K562 (cell line): Measurements from ENCODE around the gene ITPRIP. TPM values are rescaled to one million over a fixed set of nuclear protein-coding genes. Genes with fewer than 3 reads are reported as not detected.
A peak's percentile ranks its signal among the peaks of the same experiment; 100 is the strongest.

ENCODE experiments used
- C11orf30 ChIP-seq: fragments of 450-650 bp; IDR thresholded peaks from 2 replicates; pipeline ENCODE4 v1.6.1; 2016; ENCODE audit warnings: low read depth, mild to moderate bottlenecking
- HMGN3 ChIP-seq: IDR thresholded peaks from 2 replicates; pipeline ENCODE4 v1.6.1; 2011; ENCODE audit warnings: borderline replicate concordance, low read depth, mild to moderate bottlenecking, mixed read lengths, low read length; ENCODE audit not compliant: insufficient read length; ENCODE audit errors: extremely low read depth
- STAT5A ChIP-seq: IDR thresholded peaks from 2 replicates; pipeline ENCODE4 v1.6.1; 2012; ENCODE audit warnings: low read length, inconsistent platforms, borderline replicate concordance
- STAT5B ChIP-seq: fragments of 250-450 bp; sonication (Bioruptor Pico); IDR thresholded peaks from 2 replicates; pipeline ENCODE4 v1.8.0; 2021; ENCODE audit warnings: mild to moderate bottlenecking, inconsistent platforms
- ZNF592 ChIP-seq: fragments of 450-650 bp; IDR thresholded peaks from 2 replicates; pipeline ENCODE4 v1.6.1; 2017; ENCODE audit warnings: antibody characterized with exemption, mild to moderate bottlenecking
- polyA plus RNA-seq, 8 experiments: library from polyadenylated mRNA; depleted of rRNA in 4 of 8; stranded (reverse) in 5 of 8; unstranded in 3 of 8; fragments of >200 nt; fragmentation: Nextera tagmentation in 2 of 8; fragmentation: Illumina TruSeq in 1 of 8; extraction: Ambion mirVana in 2 of 8; extraction: Trizol in 1 of 8; gene quantifications; 2 replicates each; pipeline versions ENCODE4 v1.2.1 to v1.2.3, GENCODE V29; 2011 to 2014; ENCODE audit warnings: inconsistent platforms in 1 of 8, missing spikeins in 1 of 8
- total RNA-seq, 7 experiments: library from RNA; depleted of rRNA in 6 of 7; stranded (reverse); fragments of >200 nt in 6 of 7; fragmentation: Illumina TruSeq in 2 of 7; extraction: Trizol in 2 of 7; gene quantifications; 2 replicates each; pipeline versions ENCODE4 v1.2.1 to v1.2.3, GENCODE V29; 2011 to 2021; ENCODE audit warnings: low replicate concordance in 1 of 7
- TF ChIP-seq, protein P1 (sequence below): IDR thresholded peaks from 3 replicates; pipeline ENCODE4 v1.6.1; 2011; ENCODE audit warnings: borderline replicate concordance, mild to moderate bottlenecking; ENCODE audit not compliant: insufficient read length, insufficient read depth
- TF ChIP-seq, protein P2 (sequence below): sonication (generic); formaldehyde crosslinking; IDR thresholded peaks from 2 replicates; pipeline ENCODE4 v1.8.0; 2022; ENCODE audit warnings: mild to moderate bottlenecking, missing genetic modification reagents
- TF ChIP-seq, protein P3 (sequence below): fragments of 200-800 bp; sonication (Bioruptor generic); IDR thresholded peaks from 2 replicates; pipeline ENCODE4 v1.6.1; 2016; ENCODE audit warnings: missing genetic modification characterization, missing compliant biosample characterization

The ITPRIP gene
- total and polyA plus RNA-seq, 9 of the 15 experiments (the other 6 are each of a cell fraction or from before 2014, with no cell fraction given) = 4.4 to 28.5 (median 10.9) TPM

DNA sequence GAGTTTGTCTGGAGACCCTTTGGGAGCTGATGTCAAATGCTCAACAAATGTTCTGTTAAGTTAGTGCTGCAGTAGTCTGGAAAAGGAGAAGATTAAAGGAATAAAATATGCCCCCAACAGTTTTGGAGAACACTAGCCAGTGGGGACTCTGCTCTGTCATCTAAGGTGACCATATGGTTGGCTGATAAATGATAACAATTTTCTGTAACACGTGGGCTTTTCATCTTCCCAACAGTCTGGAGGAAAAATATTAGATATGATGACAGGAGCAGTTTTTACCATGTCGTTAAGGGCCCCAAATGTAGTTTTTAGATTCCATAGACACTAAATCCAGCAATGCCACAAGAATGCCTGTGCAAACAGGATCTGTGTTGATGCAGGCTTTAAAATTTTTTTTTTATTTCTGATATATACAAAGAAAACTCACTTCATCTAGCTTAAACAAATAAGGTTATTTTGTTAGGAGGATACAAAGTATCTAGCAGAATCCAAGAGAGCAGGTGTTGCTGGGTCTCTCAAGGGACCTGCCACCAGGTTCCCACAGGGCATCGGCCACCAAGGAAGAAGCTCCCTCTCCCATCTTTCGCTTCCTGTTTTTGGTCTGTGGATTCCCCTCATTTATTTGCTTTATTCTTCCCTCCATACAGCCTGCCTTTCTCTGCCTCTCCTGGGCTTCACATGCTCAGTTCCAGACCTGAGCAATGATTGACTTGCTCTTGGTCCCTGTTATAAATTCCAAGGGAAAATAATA lies 9.2 kb upstream of the ITPRIP start (continued):
- TF ChIP-seq, protein P1, sequence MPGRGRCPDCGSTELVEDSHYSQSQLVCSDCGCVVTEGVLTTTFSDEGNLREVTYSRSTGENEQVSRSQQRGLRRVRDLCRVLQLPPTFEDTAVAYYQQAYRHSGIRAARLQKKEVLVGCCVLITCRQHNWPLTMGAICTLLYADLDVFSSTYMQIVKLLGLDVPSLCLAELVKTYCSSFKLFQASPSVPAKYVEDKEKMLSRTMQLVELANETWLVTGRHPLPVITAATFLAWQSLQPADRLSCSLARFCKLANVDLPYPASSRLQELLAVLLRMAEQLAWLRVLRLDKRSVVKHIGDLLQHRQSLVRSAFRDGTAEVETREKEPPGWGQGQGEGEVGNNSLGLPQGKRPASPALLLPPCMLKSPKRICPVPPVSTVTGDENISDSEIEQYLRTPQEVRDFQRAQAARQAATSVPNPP = no peak
- TF ChIP-seq STAT5B (CRISPR knock-in tag) (no peak), C11orf30 (peak; percentile 58; the same call in 1 of the 2 replicates), STAT5A (no peak), ZNF592 (peak; percentile 56; the same call in 1 of the 2 replicates), HMGN3 (no peak)
- TF ChIP-seq, protein P2, sequence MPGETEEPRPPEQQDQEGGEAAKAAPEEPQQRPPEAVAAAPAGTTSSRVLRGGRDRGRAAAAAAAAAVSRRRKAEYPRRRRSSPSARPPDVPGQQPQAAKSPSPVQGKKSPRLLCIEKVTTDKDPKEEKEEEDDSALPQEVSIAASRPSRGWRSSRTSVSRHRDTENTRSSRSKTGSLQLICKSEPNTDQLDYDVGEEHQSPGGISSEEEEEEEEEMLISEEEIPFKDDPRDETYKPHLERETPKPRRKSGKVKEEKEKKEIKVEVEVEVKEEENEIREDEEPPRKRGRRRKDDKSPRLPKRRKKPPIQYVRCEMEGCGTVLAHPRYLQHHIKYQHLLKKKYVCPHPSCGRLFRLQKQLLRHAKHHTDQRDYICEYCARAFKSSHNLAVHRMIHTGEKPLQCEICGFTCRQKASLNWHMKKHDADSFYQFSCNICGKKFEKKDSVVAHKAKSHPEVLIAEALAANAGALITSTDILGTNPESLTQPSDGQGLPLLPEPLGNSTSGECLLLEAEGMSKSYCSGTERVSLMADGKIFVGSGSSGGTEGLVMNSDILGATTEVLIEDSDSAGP (CRISPR knock-in tag) = no peak
- TF ChIP-seq, protein P3, sequence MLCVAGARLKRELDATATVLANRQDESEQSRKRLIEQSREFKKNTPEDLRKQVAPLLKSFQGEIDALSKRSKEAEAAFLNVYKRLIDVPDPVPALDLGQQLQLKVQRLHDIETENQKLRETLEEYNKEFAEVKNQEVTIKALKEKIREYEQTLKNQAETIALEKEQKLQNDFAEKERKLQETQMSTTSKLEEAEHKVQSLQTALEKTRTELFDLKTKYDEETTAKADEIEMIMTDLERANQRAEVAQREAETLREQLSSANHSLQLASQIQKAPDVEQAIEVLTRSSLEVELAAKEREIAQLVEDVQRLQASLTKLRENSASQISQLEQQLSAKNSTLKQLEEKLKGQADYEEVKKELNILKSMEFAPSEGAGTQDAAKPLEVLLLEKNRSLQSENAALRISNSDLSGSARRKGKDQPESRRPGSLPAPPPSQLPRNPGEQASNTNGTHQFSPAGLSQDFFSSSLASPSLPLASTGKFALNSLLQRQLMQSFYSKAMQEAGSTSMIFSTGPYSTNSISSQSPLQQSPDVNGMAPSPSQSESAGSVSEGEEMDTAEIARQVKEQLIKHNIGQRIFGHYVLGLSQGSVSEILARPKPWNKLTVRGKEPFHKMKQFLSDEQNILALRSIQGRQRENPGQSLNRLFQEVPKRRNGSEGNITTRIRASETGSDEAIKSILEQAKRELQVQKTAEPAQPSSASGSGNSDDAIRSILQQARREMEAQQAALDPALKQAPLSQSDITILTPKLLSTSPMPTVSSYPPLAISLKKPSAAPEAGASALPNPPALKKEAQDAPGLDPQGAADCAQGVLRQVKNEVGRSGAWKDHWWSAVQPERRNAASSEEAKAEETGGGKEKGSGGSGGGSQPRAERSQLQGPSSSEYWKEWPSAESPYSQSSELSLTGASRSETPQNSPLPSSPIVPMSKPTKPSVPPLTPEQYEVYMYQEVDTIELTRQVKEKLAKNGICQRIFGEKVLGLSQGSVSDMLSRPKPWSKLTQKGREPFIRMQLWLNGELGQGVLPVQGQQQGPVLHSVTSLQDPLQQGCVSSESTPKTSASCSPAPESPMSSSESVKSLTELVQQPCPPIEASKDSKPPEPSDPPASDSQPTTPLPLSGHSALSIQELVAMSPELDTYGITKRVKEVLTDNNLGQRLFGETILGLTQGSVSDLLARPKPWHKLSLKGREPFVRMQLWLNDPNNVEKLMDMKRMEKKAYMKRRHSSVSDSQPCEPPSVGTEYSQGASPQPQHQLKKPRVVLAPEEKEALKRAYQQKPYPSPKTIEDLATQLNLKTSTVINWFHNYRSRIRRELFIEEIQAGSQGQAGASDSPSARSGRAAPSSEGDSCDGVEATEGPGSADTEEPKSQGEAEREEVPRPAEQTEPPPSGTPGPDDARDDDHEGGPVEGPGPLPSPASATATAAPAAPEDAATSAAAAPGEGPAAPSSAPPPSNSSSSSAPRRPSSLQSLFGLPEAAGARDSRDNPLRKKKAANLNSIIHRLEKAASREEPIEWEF (CRISPR knock-in tag) = no peak
